GM19372 (cell line): ENCODE results near the gene CRTC1.

Experiments
- ATAC-seq: cut with Tn5 transposase; IDR thresholded peaks from one replicate; pipeline ENCODE4 v1.9.1; 2021; ENCODE audit warnings: mild to moderate bottlenecking, low read depth, moderate library complexity; ENCODE audit not compliant: unreplicated experiment

Gene CRTC1

GRCh38 chr19:18699403-18700054 lies 16.0 kb downstream of the CRTC1 start:
- no peak for ATAC-seq

- ATAC-seq: no peak
Observed at GRCh38 chr19:18700501-18701249, 17.2 kb downstream of the CRTC1 start.

DNA sequence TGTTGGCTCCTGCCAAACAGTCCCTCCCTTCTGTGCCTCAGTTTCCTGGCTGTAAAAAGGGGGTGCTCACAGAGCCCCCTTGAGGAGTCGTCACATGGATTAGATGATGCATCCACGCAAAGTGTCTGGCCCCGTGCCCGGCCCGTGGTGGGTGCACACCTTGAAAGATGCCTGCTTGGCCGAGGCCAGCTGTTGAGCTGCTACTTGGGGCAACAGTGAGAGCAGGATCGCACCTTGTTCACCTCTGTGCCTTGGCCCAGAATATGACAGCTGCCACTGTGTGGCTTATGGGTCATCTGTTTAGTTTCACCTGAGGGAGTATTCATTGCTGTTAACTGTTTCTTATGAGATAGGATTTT lies 17.7 kb downstream of the CRTC1 start:
- ATAC-seq: no peak

DNA sequence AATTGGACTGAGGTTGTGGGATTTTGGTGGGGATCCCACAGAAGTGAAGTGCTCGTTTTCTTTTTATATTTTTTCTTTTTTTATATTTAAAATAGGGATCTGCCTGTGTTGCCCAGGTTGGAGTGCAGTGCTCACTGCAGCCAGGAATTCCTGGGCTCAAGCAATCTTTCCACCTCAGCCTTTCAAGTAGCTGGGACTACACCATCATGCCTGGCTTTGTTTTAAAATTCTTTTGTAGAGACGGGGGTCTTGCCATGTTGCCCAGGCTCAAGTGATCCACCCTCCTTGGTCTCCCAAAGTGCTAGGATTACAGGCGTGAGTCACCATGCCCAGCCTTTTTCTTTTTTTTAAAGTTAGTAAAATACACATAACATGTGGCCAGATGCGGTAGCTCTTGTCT lies 20.6 kb downstream of the CRTC1 start:
- ATAC-seq: no peak

DNA sequence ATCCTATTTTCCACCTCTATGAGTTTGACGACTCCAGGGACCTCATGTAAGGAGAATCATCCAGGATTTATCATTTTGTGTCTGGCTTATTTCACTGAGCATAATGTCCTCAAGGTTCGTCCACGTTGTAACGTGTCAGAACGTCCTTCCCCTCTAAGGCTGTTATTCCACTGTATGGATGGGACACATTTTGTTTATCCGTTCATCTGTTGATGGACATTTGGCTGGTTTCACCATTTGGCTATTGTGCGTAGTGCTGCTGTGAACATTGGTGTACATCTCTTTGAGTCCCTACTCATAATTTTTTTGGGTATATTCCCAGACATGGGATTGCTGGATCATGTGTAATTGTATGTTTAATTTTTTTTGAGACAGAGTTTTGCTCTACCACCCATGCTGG lies 21.5 kb downstream of the CRTC1 start:
- ATAC-seq: no peak

DNA sequence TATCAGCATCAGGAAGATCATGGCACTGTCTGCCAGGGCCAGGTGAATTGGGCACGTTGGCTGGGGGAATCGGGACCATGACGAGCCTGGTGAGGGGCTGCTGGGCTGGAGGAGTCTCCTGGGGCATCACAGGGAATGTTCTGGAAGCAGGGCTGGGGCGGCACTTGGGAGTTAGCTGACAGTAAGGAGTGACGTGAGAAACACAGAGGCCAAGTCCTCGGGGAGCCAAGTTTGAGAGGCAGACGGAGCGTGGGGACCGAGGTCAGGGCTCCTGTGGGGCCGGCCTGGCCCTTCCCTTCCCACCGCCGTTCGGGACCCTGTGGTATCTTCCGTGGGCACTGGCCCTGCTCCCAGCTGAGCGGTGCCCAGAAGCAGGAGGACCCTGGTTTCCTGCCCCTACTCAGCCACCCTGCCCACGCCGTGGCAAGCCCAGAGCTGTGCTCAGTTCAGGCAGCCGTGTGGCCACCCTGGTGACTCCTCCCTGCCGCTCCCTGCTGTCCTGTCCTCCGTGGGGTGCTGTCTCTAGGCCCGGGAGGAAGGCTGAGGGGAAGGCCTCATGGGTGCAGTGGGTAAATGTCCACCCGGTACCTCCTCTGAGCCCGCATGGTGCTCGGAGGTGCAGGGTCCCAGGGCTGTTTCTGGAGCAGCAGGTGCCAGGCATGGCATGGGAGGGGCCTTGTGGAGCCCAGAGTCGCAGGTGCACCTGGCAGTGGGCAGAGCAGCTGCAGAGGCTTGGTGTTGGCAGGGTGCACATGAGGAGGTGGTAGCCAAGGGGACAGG lies 25.2 kb downstream of the CRTC1 start:
- ATAC-seq: no peak

DNA sequence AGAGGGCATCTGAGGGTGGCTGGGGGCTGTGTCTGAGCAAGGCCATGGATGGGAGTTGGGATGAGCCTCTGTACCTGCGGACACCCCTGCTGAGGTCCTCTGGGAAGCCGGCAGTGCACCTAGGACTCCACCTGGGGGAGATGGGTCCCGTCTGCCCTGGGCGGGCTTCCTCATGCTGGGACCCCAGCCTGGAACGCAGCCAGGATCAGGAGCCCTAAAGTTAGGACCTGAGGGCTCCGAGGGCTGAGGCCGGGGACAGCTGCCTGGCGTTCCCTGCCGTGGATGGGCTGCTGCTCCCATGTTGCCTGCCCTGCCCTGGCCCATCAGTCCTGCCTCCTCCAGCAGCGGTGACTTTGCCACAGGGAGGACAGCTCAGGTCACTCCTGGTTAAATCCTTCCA lies 26.1 kb downstream of the CRTC1 start:
- ATAC-seq: no peak

DNA sequence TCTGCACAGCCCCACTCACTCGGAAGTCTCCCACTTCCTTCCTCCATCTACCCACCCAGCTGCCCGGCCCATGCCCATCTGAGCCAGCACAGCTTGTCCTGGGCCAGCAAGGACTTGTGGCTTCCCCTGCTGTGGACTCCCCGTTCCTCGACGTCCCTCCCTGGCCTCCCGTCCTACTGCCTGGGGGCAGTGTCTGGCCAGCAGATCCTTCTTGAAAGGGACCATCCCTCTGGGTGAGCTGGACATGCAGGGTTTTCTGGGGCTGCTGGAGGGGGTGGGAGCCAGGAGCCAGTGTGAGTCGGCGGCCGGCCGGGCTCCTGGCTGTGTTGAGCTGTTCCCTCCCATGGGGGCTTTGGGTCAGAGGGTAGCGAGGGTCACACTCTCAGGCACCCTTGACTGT lies 26.7 kb downstream of the CRTC1 start:
- no peak for ATAC-seq

DNA sequence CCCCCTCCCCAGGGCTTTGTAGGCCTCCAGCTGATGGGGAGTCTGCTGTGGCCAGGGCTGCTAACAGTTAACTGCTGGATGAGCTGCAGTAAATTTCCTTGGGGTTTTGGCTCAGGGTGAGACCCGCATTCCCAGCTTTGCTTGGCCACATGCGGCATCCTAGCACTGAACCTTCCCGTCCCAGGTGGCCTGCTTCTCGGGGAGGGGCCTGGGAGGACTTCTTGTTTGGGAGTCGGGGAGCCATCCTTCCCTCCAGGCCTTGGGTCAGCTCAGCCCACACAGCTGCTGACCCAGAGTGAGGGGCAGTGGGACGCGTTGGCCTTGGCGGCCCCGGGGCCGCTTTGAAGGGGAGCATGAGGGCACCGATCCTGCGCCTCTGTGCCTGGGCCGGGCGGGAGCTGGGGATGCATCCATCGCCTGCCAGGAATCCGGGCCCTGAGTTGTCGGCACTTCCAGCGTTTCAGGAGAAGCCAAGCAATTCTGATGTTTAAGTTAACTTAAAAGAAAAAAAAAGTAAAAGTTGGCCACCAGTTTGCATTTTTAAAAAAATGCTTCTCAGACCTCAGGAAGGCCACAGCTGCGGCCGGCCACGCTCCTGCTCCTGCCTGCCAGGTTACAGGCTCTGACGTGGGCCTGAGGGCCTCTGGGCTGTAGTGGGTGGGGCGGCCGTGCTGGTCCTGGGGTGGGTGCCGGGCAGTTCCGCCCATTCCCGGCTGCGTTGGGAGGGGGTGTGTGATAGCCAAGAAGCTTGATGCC lies 27.7 kb downstream of the CRTC1 start:
- ATAC-seq: no peak

DNA sequence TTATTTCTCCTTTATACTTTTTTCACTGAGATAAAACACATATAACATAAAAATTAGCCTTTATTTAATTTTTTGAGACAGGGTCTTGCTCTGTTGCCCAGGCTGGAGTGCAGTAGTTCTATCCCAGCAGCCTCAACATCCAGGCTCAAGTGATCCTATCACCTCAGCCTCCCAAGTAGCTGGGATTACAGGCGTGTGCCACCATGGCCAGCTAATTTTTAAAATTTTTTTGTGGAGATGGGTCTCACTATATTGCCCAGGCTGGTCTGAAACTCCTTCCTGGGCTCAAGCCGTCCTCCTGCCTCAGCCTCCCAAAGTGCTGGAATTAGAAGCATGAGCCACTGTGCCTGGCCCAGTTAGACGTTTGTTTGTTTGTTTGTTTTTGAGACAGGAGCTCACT lies 28.4 kb downstream of the CRTC1 start:
- no peak for ATAC-seq

- no peak for ATAC-seq
Observed at GRCh38 chr19:18712981-18713380, 29.5 kb downstream of the CRTC1 start.

DNA sequence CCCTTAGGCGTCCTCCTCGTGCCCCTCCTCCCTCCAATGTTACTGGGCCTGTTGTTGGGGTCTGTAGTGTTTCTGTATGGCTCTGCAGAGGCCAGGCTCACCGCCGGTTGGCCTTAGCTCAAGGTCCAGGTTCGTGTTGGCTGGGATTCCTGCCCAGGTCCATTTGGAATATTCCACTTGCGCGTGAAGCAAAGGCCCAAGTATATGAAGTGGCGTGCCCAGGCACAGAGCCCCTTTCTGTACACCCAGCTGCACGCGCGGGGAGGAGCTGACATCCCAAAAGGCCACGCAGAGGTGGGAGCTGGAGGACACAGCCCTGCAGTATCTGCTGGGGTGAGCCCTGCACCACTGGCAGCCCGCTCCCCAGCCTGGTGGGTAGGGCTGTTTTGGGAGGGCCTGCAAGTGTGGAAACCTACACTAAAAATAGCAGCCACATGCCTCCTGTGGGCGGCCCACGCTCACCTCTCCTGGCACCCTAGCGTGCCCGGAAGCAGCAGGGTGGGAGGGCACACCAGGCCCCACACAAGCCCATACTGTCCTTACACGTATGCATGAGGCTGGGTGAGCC lies 30.2 kb downstream of the CRTC1 start:
- ATAC-seq: no peak

- no peak for ATAC-seq
Observed at GRCh38 chr19:18715416-18715815, 31.9 kb downstream of the CRTC1 start.

DNA sequence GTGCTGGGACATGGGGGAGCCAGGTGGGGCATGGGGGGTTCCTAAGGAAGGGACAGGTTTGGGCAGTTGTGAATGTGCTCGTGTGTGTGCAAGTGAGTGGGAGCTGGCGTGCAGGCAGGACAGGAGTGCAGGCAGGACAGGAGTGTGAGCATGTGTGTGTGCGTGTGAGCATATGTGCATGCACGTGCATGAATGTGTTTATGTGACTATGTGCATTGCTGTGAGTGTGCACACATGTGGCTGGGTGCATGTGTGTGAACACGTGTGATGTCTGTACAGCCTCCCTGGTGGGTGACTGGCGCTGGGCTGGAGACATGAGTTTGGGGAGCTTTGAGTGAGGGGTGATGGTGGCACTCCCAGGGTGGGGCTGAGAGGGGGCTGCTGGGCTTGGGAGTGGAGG lies 33.4 kb downstream of the CRTC1 start:
- no peak for ATAC-seq

DNA sequence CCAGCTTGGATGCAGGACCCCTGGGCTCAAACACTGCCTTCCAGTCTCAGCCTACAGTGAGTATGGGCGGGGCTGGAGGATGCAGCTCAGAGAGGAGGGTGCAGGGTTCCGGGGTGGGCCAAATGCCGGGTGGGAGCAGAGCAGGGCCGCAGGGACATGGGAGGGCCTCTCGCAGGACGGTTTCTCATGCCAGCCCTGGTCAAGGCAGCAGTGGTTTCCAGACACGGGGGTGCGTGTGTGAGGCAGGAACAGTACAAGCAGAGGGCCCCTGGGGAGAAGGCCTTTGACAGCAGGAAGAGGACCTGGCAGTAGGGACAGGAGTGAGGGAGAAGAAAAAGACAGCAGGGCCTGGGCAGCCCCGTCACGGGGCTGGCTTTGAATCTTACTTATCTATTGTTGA lies 34.1 kb downstream of the CRTC1 start:
- no peak for ATAC-seq

DNA sequence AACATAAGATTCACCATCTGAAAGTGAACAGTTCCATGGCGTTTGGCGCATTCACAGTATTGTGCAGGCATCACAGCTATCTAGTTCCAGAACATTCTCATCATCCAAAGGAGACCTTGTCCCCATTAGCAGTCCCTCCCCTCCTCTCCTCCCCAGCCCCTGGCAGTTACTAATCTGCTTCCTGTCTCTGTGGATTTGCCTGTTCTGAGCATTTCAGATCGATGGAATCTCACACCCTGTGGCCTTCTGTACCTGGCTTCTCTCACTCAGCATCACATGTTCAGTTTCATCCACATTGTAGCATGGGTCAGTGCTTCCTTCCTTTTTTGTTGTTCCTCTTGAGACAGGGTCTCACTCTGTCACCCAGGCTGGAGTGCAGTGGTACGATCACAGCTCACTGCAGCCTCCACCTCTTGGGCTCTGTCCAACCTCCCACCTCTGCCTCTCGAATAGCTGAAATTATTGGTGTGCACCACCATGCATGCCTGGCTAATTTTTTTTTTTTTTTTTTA lies 34.6 kb downstream of the CRTC1 start:
- ATAC-seq: no peak

DNA sequence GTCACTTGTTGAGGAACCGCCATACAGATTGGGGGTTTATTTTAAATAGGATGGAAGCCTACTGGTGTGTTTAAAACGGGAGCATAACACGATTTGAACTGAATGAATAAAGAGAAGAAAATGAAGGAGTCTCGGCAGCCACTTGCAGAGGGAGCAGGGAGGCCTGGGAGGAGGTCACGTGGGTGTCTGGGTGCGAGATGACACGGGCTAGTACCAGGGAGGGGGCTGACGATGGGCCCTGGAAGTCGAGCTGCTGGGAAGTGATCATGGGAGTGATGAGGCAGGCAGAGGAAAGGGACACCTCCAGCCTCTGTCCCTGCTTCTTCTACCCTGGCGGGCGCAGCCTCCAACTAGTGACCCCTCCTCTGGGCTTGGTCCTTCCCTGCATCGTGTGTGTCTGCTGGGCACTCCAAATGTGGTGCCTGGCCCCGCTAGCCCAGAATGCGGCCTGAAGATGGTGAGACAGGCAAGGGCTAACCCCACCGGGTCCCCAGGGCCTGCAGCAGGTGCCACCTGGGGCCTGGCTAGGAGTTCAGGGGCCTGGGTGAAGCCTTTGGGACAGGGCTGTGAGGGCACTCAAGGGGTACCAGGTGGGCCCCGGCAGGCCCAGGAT lies 35.5 kb downstream of the CRTC1 start:
- ATAC-seq: no peak

DNA sequence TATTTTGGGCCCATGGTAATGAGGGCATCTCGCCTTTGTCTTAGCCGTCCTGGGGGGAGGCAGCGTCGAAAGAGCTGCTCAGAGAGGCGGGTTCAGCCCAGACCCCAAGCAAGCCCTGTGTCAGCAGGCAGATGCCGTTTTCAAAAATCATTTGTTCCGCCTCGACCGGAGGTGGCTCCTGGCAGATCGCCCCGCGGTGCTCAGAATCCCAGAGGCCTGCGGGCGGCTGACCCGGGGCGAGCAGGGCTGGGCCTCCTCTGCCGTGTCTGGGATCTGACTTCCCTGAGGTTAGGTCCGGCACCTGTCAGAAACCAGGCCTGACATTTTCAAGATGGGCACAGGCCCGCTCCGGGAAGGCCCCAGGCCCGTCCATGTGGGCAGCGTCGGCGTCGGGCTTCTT lies 36.1 kb downstream of the CRTC1 start:
- no peak for ATAC-seq

DNA sequence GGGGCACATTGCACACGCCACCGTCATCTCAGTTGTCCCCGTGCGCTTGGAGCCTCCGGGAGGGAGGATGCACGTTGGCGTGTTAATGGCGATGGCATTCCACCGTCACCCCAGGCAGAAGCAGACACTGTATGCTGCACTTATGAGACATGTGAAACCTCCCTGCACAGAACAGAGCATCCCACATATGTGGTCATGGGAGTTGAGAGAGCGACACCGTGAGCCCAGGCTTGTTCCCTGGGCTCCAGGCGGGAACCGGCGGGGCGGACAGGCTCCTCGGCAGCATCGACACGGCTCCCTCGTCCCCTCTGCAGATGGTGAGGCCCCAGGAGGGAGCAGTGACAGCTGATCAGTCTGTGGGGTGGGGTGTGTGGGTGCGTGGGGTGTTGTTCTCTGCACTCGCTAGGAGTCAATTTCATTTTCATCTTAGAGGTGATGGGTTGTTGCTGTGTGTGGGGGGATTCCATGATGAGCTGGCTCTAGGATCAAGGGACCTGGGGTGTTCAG lies 40.4 kb downstream of the CRTC1 start:
- ATAC-seq: no peak
